ENCODE measurements around the gene FOXN3.

The FOXN3 gene

GRCh38 chr14:89219051-89219450 is 198.0 kb downstream of the FOXN3 start:
- TF ChIP-seq CTCF (IDR thresholded peaks at IDR 0.05; ENCODE audit: insufficient read depth, low read depth, low read length, missing control alignments), result no peak
- no peak overlapping the region for H3K4me3 ChIP-seq (ENCODE audit: low read length)
- no peak for DNase-seq (ENCODE audit: low read depth)

- TF ChIP-seq CTCF (IDR thresholded peaks at IDR 0.05; ENCODE audit: insufficient read depth, low read depth, low read length, missing control alignments), result no peak
- H3K4me3 ChIP-seq (ENCODE audit: low read length), result no peak overlapping the region
Observed at GRCh38 chr14:89217891-89218290, 199.1 kb downstream of the FOXN3 start.

GRCh38 chr14:89215531-89215930 is 201.5 kb downstream of the FOXN3 start:
- no peak overlapping the region for H3K4me3 ChIP-seq (ENCODE audit: low read length)
- TF ChIP-seq CTCF (IDR thresholded peaks at IDR 0.05; ENCODE audit: insufficient read depth, low read depth, low read length, missing control alignments), result no peak
- DNase-seq (ENCODE audit: low read depth), result no peak

More at GRCh38 chr14:89217891-89218290, 199.1 kb downstream of the FOXN3 start:
- no peak for DNase-seq (ENCODE audit: low read depth)

- TF ChIP-seq CTCF (IDR thresholded peaks at IDR 0.05; ENCODE audit: insufficient read depth, low read depth, low read length, missing control alignments), result no peak
- no peak overlapping the region for H3K4me3 ChIP-seq (ENCODE audit: low read length)
- no peak for DNase-seq (ENCODE audit: low read depth)
Observed at GRCh38 chr14:89215114-89215513, 201.9 kb downstream of the FOXN3 start.

GRCh38 chr14:89214221-89214965 is 202.6 kb downstream of the FOXN3 start:
- DNase-seq (ENCODE audit: low read depth), result peak; percentile 94
- H3K4me3 ChIP-seq (ENCODE audit: low read length), result no peak overlapping the region
- TF ChIP-seq CTCF (IDR thresholded peaks at IDR 0.05; ENCODE audit: insufficient read depth, low read depth, low read length, missing control alignments), result peak; percentile 16

- H3K4me3 ChIP-seq (ENCODE audit: low read length), result no peak overlapping the region
- DNase-seq (ENCODE audit: low read depth), result no peak
- TF ChIP-seq CTCF (IDR thresholded peaks at IDR 0.05; ENCODE audit: insufficient read depth, low read depth, low read length, missing control alignments), result no peak
Observed at GRCh38 chr14:89212386-89213235, 204.4 kb downstream of the FOXN3 start.
